Occipital lobe (tissue), 1 donor: Measurements from ENCODE around the gene PIP4K2A. TPM values are rescaled to one million over a fixed set of nuclear protein-coding genes. Genes with fewer than 3 reads are reported as not detected.

Experiments used
- total RNA-seq: library from RNA; depleted of rRNA; stranded (reverse); fragments of >200 nt; gene quantifications from one replicate; pipeline ENCODE4 v1.2.3, GENCODE V29; 2014

Gene PIP4K2A
- total RNA-seq, 1 donor from 2014 or later, result 41.0 TPM

Other genes starting within 250 kb of the PIP4K2A start
- 5.1 TPM for gene ARMC3, start 213.5 kb upstream of the PIP4K2A start, total RNA-seq